ENCODE data around the gene TIMP2. TPM values are rescaled to one million over a fixed set of nuclear protein-coding genes. Genes with fewer than 3 reads are reported as not detected.

The TIMP2 gene
- total and polyA plus RNA-seq, 2 of the 8 experiments (the other 6 are each of a cell fraction or from before 2014, with no cell fraction given) = 18.2 to 43.3 TPM

- H4K5ac ChIP-seq (ENCODE audit: insufficient read length, low read depth, low read length) = no peak overlapping the region
- H2BK20ac ChIP-seq (ENCODE audit: low read length) = no peak overlapping the region
- H3K23ac ChIP-seq (ENCODE audit: insufficient read length) = no peak overlapping the region
- no peak overlapping the region for H3K14ac ChIP-seq (ENCODE audit: insufficient read length)
- no peak for TF ChIP-seq HDAC6 (IDR thresholded peaks at IDR 0.05; ENCODE audit: low read depth, low read length)
- TF ChIP-seq CEBPB (IDR thresholded peaks at IDR 0.05; ENCODE audit: low read depth, low read length) = no peak
- TF ChIP-seq MAFK (IDR thresholded peaks at IDR 0.05; ENCODE audit: low read depth, low read length) = no peak
- TF ChIP-seq NRF1 (IDR thresholded peaks at IDR 0.05; ENCODE audit: low read depth, low read length) = no peak
- no peak for TF ChIP-seq ATF2 (IDR thresholded peaks at IDR 0.05; ENCODE audit: low read length)
- no peak for TF ChIP-seq HDAC2 (IDR thresholded peaks at IDR 0.05; ENCODE audit: borderline replicate concordance in 1 of 2, low read depth in 2 of 2, low read length in 2 of 2)
- no peak for TF ChIP-seq RAD21 (IDR thresholded peaks at IDR 0.05 in 1 of 2, conservative IDR thresholded peaks at IDR 0.05 in 1 of 2; ENCODE audit: low read depth in 2 of 2, low read length in 2 of 2)
- no peak for TF ChIP-seq SP2 (IDR thresholded peaks at IDR 0.05; ENCODE audit: low read length)
- TF ChIP-seq RBBP5 (IDR thresholded peaks at IDR 0.05; ENCODE audit: borderline replicate concordance, low read depth, low read length) = no peak
- H3K79me1 ChIP-seq (ENCODE audit: low read depth, low read length) = peaks cover 3% of the 10 kb centered on the region; the same call in 1 of the 2 replicates
- no peak overlapping the region for H3K27ac ChIP-seq (ENCODE audit: low read depth, low read length)
- no peaks in the 10 kb centered on the region for H3K23me2 ChIP-seq (ENCODE audit: low read depth, low read length)
- peak overlapping the region; percentile 35; the same call in 1 of the 2 replicates for H4K8ac ChIP-seq (ENCODE audit: extremely low read depth, insufficient read depth, low read length)
- no peak overlapping the region for H3K9ac ChIP-seq (replicated peaks in 1 of 4; ENCODE audit: extremely low read depth in 1 of 4, low read depth in 3 of 4, low read length in 3 of 4)
- H2AFZ ChIP-seq (ENCODE audit: low read length) = no peak overlapping the region
- no peak overlapping the region for H2AK5ac ChIP-seq (ENCODE audit: low read depth, low read length)
- FAIRE-seq (no peak), DNase-seq (ENCODE audit: low read depth in 1 of 2, low spot score in 2 of 2) (no peak)
- H3K36me3 ChIP-seq (ENCODE audit: control insufficient read depth in 2 of 4, insufficient read depth in 4 of 4, low read length in 3 of 4) = peaks cover 0 to 2% (median 0%) of the 10 kb centered on the region in 4 experiments; a peak in 1 of 8 replicates
- no peak overlapping the region for H2BK15ac ChIP-seq (ENCODE audit: low read length)
- H3K4ac ChIP-seq (replicated peaks; ENCODE audit: insufficient read length, low read depth, low read length) = no peak overlapping the region
- H4K91ac ChIP-seq (replicated peaks; ENCODE audit: insufficient read length, low read length) = no peak overlapping the region
- H3K9me3 ChIP-seq (ENCODE audit: insufficient read depth in 2 of 2, low read depth in 1 of 2, low read length in 1 of 2) = no peaks in the 10 kb centered on the region
- no peak overlapping the region for H3K4me2 ChIP-seq (ENCODE audit: insufficient read depth in 1 of 2, low read depth in 2 of 2, low read length in 2 of 2)
- no peak overlapping the region for H2BK120ac ChIP-seq (replicated peaks; ENCODE audit: low read depth, low read length)
- no peak overlapping the region for H2BK12ac ChIP-seq (ENCODE audit: low read depth, low read length)
- H4K20me1 ChIP-seq (replicated peaks in 1 of 2; ENCODE audit: control insufficient read depth in 1 of 2, insufficient read depth in 2 of 2, low read length in 2 of 2) = peaks cover 4 to 5% of the 10 kb centered on the region in 2 experiments
- 93% methylated on average over 12 of the region's 12 CpGs; no CpG with 5 or more reads in 1 of the 2 experiments for WGBS, 2 experiments (ENCODE audit: extremely low coverage in 1 of 2, insufficient coverage in 1 of 2, insufficient read length in 1 of 2, insufficient replicate concordance in 2 of 2, low coverage in 1 of 2, low lambda C conversion rate in 2 of 2, missing lambda C conversion rate in 1 of 2)
- ChIA-PET CTCF (ENCODE audit: partially characterized antibody) (interaction anchor here (1.3 to 2.8 kb wide), 5 partner anchors 9 to 85 kb away, joined by 3 to 12 read pairs (median 7); no protein-coding TSS in a partner anchor), POLR2A (ENCODE audit: partially characterized antibody) (interaction anchor here (0.6 to 1.6 kb wide), 2 partner anchors 8 to 252 kb away, joined by 3 read pairs; no protein-coding TSS in a partner anchor)
- peaks cover 0 to 6% of the 10 kb centered on the region in 2 experiments; a peak in 1 of 4 replicates for H3K79me2 ChIP-seq (ENCODE audit: control insufficient read depth in 1 of 2, insufficient read depth in 2 of 2, low read length in 2 of 2)
- H3K56ac ChIP-seq (replicated peaks; ENCODE audit: insufficient read length, low read depth, low read length) = no peak overlapping the region
- no peaks in the 10 kb centered on the region; a peak in 1 of 7 replicates for H3K27me3 ChIP-seq (replicated peaks in 1 of 4; ENCODE audit: control insufficient read depth in 3 of 4, extremely low read depth in 1 of 4, insufficient read depth in 3 of 4, low read length in 3 of 4)
- no peak overlapping the region for H3K18ac ChIP-seq (ENCODE audit: extremely low read depth, low read length)
- no peak overlapping the region for H2BK5ac ChIP-seq (ENCODE audit: low read depth, low read length)
- peaks cover 0 to 23% (median 20%) of the 10 kb centered on the region in 4 experiments; a peak in 6 of 7 replicates for H3K4me1 ChIP-seq (replicated peaks in 1 of 4; ENCODE audit: control insufficient read depth in 3 of 4, insufficient read depth in 4 of 4, low read length in 3 of 4)
- H3K4me3 ChIP-seq (ENCODE audit: extremely low read depth in 1 of 4, insufficient read depth in 2 of 4, low read depth in 3 of 4, low read length in 4 of 4) = no peak overlapping the region
Observed at GRCh38 chr17:78886954-78887353, 38.2 kb downstream of the TIMP2 start.

All from H1 (cell line).